IPS-NIHi7 (cell line): ENCODE measurements around the gene ITGB5.

Experiments
- DNase-seq: peaks from one replicate; pipeline ENCODE4 v3.0.0; 2012; ENCODE audit warnings: mixed read lengths; ENCODE audit errors: extremely low spot score

Gene ITGB5, protein sequence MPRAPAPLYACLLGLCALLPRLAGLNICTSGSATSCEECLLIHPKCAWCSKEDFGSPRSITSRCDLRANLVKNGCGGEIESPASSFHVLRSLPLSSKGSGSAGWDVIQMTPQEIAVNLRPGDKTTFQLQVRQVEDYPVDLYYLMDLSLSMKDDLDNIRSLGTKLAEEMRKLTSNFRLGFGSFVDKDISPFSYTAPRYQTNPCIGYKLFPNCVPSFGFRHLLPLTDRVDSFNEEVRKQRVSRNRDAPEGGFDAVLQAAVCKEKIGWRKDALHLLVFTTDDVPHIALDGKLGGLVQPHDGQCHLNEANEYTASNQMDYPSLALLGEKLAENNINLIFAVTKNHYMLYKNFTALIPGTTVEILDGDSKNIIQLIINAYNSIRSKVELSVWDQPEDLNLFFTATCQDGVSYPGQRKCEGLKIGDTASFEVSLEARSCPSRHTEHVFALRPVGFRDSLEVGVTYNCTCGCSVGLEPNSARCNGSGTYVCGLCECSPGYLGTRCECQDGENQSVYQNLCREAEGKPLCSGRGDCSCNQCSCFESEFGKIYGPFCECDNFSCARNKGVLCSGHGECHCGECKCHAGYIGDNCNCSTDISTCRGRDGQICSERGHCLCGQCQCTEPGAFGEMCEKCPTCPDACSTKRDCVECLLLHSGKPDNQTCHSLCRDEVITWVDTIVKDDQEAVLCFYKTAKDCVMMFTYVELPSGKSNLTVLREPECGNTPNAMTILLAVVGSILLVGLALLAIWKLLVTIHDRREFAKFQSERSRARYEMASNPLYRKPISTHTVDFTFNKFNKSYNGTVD

DNA sequence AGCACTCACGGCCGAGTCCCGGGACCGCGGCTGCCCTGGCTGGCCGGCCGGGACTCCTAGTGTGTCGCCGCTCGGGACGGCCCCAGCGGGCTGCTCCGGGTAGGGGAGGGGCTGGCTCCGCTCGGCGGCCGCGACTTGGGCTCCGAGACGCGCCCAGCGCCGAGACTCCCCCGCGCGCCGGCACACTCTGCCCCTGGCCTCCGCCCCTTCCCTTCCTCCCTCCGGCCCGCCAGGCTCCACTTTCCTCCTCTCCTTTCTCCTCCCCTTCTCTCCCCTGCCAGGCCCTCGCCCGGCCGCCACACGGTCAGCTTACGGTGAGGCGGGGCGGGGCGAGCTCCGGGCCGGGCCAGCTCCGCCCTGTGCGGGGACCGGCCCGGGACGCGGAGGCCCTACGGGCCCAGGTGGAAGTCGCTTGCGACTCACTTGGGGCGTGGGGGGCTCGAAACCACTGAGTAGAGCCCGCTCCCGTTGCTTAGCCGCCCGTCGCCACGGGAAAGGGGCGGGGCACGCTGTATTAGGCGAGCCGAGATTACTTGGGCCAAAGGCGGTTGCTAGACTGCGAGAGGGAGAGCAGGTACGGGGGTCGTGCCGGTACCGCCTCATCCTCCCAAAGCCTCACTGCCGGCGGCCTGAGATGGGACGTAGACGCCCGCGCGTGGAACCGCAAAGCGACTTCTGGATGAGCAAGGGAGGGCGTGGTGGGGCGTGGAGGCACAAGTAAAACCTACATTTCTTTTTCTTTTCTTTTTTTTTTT is at the start of gene ITGB5:
ITGB5 (minus strand) TSS at position 189 of the 755 bp plus-strand sequence. CDS start 365 bp downstream, outside the sequence.
- peak; percentile 75 for DNase-seq

DNA sequence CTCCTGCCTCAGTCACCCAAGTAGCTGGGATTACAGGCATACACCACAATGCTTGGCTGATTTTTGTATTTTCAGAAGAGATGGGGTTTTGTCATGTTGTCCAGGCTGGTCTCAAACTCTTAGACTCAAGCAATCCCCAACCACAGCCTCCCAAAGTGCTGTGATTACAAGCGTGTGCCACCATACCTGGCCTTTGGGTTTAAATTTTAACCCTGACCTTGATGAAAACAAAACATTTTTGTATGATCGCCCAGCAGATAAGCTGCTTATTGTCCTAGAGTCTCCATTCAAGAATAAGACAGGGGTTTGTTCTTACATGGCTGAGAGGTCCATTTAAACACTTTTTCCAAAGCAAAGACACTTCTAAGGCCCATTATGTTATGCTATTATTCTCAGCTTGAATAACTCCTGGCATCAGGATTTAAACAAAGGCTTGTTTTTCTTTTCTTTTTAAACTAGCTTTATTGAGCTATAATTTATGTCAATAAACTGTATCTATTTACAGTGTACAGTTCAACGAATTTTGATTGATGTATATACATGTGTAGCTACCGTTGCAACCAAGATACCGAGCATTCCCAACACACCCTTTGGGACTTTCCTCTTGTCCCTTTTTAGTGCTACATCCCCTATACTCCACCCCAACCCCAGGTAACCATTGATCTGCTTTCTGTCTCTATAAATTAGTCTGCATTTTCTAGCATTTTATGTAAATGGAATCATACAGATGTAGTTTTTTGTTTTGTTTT is 48.8 kb upstream of the ITGB5 start:
- DNase-seq, result no peak

DNA sequence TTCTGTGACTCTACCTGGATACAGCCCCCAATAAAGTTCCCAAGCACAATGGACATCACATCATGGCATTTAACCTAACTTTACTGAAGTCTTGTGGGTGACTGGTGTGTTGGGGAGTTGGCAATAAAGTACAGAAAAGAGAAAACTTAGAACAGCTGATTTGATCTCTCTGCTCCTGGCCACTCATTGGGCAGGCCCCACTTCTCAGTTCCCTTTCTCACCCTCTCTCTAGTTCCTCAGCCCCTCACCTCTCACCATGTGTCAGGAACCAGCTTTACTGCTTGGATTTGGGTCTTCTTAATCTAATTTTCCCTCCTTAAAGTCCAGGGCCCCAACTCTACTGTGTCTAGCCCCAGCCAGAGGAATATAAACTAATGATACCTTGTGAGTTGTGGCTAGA is 48.1 kb upstream of the ITGB5 start:
- no peak for DNase-seq

DNA sequence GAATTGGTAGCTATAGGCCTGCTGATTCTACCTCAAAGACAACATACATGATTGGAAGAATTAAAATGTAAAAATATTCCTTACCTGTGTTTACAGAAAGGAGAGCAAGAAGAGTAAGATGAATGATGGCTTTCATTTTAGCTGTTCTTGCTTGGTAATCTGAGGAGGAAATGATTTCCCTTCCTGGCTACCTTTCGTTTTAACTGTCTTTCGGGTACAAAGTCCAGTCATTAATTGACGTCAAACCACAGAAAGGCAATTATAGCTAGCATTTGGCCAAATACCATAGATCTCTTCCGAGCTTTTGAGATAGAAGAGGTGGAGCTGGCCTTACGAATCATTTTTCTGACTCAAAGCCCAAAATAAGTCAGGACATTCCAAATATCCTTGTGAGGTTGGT is 47.4 kb upstream of the ITGB5 start, which contains the start of gene MUC13:
MUC13 (minus strand) TSS at position 175 of the 400 bp plus-strand sequence; CDS start at position 136, 39 bp downstream.
- no peak for DNase-seq

DNA sequence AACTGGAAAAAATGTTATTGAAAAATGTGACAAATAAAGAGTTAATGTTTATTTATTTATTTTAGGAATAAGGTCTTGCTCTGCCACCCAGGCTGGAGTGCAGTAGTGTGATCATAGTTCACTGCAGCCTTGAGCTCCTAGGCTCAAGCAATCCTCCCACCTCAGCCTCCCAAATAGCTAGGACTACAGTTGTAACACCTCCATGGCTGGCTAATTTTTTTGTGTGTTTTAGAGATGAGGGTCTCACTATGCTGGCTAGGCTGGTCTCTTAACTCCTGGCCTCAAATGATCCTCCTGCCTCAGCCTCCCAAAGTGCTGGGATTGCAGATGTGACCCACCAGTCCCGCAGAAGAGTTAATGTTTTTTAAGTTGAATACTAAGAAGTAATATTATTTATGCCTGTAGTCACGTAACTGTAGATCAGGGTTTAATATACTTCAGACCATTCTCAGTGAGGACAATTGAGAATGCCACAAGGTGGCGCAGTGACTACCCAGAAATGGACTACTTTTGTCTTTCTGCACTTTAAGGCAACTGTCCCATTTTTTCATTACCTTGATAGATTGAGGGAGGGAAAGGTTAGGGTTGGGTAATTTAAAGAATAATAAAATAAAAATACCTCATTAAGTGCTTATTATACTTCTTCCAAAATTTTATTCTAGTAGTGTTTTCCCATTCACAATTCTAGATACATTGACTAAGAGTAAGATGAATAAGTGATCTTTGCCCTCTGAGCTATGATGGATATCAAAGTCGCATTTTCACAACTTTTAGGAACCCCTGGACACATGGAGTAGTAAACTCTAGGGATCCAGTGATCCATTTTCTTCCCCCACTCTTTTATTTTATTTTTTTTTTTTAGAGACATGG is 41.4 kb upstream of the ITGB5 start:
- peak; percentile 48 for DNase-seq

DNA sequence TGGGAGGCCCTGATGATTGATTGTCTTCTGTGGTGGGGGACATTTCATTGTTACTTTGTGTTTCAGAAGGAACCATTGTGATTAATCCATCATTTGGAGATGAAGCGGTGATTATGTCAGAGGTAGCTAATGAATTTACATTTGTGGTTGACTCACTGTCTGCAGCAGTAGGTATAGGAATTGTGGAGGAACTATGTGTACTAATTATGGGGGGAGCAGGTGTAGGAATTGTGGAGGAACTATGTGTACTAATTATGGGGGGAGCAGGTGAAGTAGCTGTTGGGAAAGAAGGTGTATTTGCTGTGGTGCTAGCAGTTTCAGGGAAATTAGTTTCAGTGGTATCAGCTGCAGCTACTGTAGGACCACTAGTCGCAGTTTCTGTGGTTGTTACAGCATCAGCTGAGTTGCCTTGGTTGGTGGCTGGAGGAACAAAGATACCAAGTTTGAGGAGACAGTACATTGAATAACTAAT is 40.4 kb upstream of the ITGB5 start:
- DNase-seq, result no peak

DNA sequence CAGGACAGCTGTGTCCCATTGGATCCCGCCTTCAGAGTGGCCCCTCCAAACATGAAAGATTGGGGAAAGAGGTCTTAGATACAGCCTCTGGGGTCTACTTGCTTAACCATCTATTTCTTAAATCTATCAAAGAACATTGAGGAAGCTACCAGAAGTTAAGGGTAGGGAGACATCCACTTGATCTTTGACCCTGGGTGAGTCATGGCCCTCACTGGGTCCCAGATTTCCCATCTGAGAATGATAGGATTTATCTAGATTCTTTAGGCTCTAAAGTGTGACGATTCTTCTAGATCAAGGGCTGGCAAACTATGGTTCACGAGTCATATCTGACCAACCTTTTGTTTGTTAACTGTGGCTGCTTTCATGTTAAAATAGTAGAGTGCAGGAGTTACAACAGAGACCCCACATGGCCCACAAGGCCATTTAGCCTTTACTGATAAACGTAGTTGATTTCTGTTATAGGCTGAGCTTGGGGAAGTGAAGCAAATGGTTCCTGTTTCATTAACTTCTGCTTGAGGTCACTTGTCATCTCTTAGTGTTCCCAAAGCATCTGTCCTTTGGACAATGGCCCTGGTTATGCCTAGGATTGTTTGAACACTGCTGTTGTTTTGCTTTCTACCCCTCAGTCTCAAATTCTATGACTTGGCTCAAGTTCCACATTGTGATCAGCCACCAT is 39.4 kb upstream of the ITGB5 start:
- no peak for DNase-seq

DNA sequence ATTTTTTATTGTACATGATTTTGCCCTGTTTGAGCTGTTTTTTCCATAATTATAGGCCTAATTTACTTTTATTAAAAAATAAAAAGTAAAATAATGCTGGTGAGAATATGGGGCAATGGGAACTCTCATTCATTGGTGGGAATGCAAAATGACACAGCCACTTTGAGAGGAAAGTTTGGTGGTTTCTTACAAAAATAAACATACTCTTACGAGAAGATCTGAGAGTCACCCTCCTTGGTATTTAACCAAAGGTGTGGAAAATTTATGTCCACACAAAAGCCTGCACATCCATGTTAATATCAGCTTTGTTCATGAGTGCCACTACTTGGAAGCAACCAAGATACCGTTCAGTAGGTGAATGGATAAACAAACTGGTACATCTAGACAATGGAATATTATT is 37.6 kb upstream of the ITGB5 start:
- no peak for DNase-seq

DNA sequence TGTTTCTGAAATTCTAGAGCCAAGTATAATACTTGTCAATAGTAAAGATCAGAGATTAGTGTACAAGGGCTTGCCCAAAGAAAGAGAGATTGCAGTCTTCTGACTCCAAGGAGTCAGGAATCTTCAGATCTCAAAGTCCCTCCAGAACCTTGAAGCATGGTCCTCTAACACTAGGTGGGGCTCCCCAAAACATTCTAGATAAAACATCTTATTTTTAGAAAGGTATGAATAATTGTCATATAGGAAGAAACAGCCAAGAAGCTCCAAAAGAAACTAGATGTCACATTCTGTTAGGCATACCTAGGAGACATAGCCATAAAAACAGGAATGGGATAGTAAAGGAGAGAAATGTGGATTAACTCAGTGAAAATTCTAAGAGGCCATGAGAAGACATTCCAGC is 36.7 kb upstream of the ITGB5 start:
- no peak for DNase-seq

DNA sequence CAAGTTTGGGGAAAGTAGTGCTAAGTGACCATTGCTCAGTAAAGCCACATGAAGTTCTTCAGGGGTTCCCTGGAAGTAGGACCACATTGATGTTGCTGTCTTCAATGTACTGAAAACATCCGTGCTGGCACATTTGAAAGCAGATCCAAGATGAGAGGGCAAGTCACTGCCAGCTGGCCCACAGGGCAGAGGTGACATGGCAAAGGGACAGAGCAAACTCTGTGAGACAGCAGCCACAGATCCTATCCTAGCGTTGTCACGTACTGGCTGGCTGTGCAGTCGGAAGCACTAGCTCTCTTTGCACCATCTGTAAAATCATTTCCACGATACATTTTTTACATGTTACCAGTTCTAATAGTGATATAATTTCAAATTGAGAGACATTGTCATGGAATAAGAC is 33.6 kb upstream of the ITGB5 start:
- no peak for DNase-seq

DNA sequence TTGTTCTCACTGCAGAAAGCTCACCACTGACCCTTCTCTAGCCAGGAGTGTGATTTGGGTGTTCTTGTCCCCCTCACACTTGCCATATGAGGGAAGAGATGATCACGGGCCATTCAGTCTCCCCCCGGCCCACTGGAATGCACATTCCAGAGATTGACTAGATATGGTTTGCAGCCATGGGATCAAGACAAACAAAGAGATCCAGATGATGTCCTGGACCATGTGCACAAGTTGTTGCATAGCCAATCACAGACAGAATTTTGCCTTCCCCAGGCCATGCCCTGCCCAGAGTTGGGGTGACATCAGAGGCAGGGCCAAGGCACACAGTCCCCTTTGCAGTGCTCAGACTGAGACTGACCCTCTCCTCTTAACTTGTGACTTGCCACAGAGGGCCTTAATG is 32.6 kb upstream of the ITGB5 start:
- no peak for DNase-seq

DNA sequence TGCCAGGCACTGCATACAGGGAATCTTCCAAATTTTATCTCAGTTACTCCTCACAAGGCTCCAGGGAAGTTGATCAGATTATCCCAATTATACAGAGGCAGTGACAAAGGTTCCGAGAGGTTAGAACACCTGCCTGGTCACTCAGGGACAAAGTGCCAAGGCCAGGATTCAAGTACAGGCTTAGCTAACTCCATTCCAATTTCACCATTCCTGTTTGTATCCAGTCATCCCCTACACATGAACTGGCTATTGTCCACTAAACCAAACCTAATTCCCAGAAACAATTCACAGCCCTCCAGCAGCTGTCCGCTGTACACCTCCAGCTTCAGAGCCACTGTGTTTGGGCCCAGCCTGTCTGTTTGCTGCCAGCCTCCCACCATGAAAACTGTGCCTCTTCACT is 31.4 kb upstream of the ITGB5 start:
- DNase-seq, result no peak

DNA sequence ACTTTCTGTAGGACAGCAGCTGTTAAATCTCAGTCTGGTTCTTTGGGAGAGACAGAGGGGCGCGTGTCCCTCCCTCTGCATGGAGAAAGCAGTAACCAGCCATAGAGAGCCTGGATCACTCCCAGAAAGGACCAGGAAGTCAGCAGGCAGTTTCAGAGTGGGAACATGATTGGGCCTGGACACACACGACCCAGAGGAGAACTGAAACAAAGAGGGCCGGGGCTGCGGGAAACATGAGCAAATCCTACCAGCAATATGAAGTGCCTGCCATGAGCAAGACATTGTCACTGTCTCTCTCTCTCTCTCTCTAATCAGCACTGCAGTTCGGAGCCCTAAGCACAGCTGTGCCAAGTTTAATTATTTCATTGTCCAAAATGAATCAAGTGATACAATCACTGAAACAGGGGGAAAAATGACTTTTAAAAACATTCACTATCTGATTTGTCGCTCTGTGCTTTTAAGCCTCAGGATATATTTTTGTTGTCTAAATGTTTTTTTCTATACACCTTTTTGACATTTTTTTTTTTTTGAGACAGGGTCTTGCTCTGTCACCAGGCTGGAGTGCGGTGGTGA is 29.8 kb upstream of the ITGB5 start:
- DNase-seq, result no peak

DNA sequence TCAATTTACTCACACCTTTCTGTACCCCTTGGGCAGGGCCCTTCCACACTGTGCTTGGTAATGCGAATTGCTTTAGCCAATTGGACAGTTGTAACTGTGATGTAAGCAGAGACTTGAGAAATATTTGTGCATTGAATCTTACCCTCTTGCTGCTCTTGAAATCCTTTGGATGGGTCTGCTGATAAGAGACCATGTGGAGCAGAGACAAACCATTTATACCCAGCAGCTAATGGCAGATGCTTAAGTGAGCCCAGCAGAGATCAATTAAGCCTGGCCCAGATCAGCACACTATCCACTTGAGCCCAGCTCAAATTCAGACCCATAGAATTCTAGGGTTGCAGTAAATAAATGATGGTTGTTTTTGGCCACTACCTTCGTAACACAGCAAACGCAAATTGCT is 28.1 kb upstream of the ITGB5 start:
- DNase-seq, result no peak

DNA sequence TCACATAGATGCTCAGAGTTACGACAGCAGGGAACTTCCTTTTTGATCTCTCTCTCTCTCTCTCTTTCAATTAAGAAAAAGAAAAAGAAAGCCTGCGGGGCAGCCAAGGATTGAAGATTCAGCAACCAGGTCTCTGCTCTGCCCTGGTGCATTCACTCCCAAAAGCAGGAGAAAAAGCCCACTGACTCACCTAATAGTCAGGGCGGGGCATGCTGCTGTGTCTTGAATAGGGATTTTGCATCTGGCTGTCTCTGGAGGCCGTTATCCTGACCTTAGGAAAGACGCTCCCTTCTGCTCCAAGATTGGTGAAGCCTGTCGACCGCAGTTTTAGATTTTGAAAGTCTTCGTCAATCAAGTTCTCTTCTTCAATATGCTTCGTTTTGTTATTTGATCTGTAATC is 20.8 kb upstream of the ITGB5 start:
- peak; percentile 74 for DNase-seq

DNA sequence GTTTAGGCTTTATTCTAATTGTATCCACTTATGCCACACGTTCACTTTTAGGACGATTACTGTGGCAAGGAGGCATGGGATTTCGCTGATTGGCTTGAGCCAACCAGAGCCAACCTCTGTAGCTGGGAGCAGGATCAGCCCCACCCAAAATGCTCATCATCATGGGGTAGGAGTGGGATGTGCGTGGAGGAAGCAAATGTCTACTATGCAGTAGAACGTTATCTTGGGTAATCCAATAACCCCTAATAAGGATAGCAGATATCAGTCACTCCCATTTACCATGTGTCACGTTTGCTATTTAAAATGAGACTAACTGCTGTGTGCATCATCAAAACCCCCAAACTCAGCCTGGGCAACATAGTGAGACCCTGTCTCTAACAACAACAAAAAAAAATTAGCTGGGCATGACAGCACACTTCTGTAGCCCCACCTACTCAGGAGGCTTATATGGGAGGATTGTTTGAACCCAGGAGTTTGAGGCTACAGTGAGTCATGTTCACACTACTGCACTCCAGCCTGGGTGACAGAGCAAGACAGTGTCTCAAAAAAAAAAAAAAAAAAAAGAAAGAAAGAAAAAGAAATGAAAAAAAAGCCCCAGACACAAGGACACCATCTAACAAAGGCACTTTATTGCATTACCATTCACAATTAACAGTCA is 17.8 kb upstream of the ITGB5 start:
- DNase-seq, result no peak

DNA sequence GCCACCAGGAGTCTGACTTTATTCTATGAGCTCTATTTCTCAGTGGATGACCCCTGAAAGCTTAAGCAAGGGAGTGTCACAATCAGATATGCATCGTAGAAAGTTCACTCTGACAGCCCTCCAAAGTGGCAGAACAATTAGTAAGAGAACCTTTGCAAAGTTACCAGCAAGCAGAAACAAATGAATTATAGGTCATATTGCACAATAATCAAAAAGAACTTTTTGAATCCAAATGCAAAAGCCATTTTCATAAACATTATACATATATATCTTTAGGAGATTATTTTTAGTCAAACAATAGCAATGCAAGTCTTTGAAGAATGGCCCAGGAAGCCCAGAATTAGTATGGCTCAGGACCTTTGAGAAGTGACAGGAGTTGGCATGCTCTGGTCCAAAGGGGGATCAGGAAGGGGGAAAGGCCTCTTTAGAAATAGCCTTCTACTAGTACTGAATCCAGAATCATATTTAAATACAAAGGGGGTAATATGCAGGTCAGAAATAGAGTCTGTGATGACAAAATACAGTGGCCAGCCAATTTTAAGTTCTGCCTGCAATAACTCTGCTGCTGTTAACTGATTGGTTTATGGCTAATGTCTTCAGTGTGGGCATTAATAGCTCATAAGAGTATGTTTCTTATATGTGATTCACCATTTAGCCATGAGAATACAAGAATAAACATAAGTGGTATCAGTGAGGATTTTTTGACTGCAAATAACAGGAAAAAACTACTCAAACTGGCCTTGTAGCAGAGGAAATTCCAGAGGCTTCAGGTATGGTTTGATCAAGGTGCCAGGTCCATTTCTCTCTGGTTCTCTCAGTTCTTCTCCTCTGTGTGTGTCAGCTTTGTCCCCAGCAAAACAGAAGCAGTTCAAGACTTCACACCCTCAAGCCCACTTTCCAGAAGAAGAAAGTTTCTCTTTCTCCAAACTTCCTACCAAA is 17.0 kb upstream of the ITGB5 start:
- no peak for DNase-seq
